ENCODE results near the gene RAD51B. TPM values are rescaled to one million over a fixed set of nuclear protein-coding genes. Genes with fewer than 3 reads are reported as not detected.

Gene RAD51B
- total RNA-seq, 1 donor from 2014 or later, result 28.5 TPM

DNA sequence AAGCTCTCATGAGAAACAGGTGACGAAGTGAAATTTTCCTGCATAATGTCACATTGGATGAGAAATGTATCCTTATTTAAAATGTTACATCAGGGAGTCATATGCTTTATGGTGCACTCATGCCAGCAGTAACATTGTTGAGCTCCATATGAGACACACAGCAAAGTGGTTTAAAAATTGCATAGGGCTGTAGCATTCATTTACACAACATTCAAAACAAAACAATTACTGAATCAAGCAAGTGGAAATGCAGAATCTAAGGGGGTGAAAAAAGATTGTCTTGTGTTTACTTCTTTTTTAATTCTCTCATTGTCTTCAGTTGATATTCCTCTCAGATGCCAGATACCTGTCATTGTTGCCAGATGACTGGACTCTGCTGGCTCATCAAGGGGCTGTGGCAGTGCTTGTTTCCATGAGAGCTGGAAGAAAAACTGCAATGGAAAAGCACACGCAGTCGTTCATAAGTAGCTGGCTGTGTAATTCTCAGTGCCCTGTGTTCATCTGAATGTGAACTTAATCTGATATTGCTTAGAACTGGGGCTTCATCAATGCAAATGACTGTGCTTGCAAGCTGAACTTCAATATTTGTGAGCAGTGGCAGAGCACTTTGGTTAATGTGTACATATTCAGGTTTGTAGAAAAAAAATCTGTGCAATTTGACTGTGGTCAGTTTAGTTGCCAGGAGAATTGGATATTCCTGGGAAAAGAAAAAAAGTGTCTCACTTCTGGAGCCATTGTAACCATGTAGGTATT lies 305.6 kb downstream of the RAD51B start:
- TF ChIP-seq CTCF (IDR thresholded peaks at IDR 0.05) (no peak), POLR2A (IDR thresholded peaks at IDR 0.05) (no peak), POLR2AphosphoS5 (IDR thresholded peaks at IDR 0.05; ENCODE audit: insufficient read depth in 1 of 2, low read depth in 1 of 2) (no peak)
- Histone ChIP-seq H3K4me3 (no peak overlapping the region), H3K36me3 (no peaks in the 10 kb centered on the region), H3K27ac (peak overlapping the region; percentile 29), H3K27me3 (no peaks in the 10 kb centered on the region), H3K4me1 (peaks cover 13% of the 10 kb centered on the region), H3K9me3 (no peaks in the 10 kb centered on the region)
- intact Hi-C loops (cut with DNase I), result no loop called here
- DNase-seq (ENCODE audit: extremely low spot score in 2 of 2), result no peak

GRCh38 chr14:68127166-68127565 lies 307.6 kb downstream of the RAD51B start:
- Histone ChIP-seq H3K36me3 (no peaks in the 10 kb centered on the region), H3K4me3 (no peak overlapping the region), H3K4me1 (peaks cover 13% of the 10 kb centered on the region), H3K27ac (no peak overlapping the region), H3K27me3 (no peaks in the 10 kb centered on the region), H3K9me3 (no peaks in the 10 kb centered on the region)
- TF ChIP-seq POLR2AphosphoS5 (IDR thresholded peaks at IDR 0.05; ENCODE audit: insufficient read depth in 1 of 2, low read depth in 1 of 2) (no peak), POLR2A (IDR thresholded peaks at IDR 0.05) (no peak), CTCF (IDR thresholded peaks at IDR 0.05) (no peak)
- intact Hi-C loops (cut with DNase I), result no loop called here
- DNase-seq (ENCODE audit: extremely low spot score in 2 of 2), result no peak

DNA sequence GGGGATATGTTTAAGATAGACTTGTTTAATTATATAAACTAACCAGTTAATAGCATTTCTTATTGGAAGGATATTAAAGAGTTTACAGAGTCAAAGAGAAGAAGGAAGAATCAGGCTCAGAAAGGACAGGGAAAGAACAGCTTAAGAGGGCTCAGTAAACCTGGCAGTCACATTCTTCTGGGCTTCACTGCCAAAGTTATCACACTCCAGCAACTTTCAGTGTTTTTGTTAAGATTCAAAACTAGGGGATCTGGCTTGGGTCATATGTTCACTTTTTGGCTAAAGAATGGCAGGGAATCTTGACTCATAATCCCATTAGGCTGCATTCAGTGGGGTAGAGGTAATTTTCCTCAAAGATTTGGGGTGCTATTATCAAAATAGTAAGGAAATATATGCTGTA lies 312.3 kb downstream of the RAD51B start:
- no peaks in the 10 kb centered on the region for H3K9me3 ChIP-seq
- H3K27ac ChIP-seq, result no peak overlapping the region
- no peak for TF ChIP-seq CTCF (IDR thresholded peaks at IDR 0.05)
- no peak for TF ChIP-seq POLR2A (IDR thresholded peaks at IDR 0.05)
- TF ChIP-seq POLR2AphosphoS5 (IDR thresholded peaks at IDR 0.05; ENCODE audit: insufficient read depth in 1 of 2, low read depth in 1 of 2), result no peak
- H3K4me1 ChIP-seq, result no peaks in the 10 kb centered on the region
- DNase-seq (ENCODE audit: extremely low spot score in 2 of 2), result no peak
- intact Hi-C loops (cut with DNase I), result no loop called here
- H3K4me3 ChIP-seq, result no peak overlapping the region
- no peaks in the 10 kb centered on the region for H3K27me3 ChIP-seq
- no peaks in the 10 kb centered on the region for H3K36me3 ChIP-seq

DNA sequence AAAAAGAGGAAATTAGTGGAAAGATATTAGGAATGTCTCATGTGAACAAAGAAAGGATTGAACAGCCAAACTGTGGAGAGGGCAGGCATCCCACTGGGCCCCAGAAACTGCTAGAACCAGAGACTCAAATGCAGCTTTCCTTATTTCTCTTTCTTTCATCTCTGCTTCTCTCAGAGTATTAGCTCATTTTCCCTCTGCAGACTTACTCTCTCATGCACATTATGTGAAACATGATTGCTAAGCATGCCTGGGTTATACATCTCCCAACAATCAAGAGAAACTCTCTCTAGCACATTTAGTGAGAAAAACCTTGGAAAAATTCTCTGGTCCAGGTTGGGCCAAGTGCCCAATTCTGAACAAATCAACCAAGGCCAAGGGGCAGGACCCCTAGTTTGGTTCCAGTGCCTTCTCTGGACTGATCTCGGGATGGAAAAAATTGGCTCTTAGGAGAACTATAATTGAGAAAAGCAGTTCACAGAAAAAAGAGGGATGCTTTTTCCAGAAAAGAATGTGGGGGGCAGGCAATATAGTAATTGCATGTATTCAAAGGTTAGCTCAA lies 313.1 kb downstream of the RAD51B start:
- peaks cover 6% of the 10 kb centered on the region for H3K4me1 ChIP-seq
- no peak for DNase-seq (ENCODE audit: extremely low spot score in 2 of 2)
- H3K27ac ChIP-seq, result no peak overlapping the region
- no peaks in the 10 kb centered on the region for H3K27me3 ChIP-seq
- H3K4me3 ChIP-seq, result no peak overlapping the region
- H3K9me3 ChIP-seq, result no peaks in the 10 kb centered on the region
- no peak for TF ChIP-seq POLR2AphosphoS5 (IDR thresholded peaks at IDR 0.05; ENCODE audit: insufficient read depth in 1 of 2, low read depth in 1 of 2)
- TF ChIP-seq CTCF (IDR thresholded peaks at IDR 0.05), result no peak
- TF ChIP-seq POLR2A (IDR thresholded peaks at IDR 0.05), result no peak
- intact Hi-C loops (cut with DNase I), result no loop called here
- no peaks in the 10 kb centered on the region for H3K36me3 ChIP-seq

DNA sequence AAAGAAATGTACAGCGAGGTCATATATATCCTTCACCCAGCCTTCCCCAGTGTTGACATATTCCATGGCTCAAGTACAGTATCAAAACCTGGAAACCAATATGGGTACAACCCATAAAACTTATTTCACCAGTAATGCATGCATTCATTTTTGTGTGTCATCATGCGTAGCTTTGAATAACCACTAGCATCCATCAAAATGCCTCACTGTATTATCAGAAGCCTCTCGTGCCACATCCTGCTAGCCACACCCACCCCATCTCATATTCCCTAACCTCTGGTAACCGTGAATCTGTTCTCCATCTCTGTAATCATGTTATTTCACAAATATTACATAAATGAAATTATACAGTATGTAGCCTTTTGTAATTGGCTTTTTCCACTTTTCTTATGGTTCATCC lies 314.3 kb downstream of the RAD51B start:
- intact Hi-C loops (cut with DNase I), result no loop called here
- Histone ChIP-seq H3K4me3 (no peak overlapping the region), H3K36me3 (no peaks in the 10 kb centered on the region), H3K4me1 (peaks cover 18% of the 10 kb centered on the region), H3K9me3 (no peaks in the 10 kb centered on the region), H3K27ac (no peak overlapping the region), H3K27me3 (no peaks in the 10 kb centered on the region)
- TF ChIP-seq CTCF (IDR thresholded peaks at IDR 0.05) (no peak), POLR2A (IDR thresholded peaks at IDR 0.05) (no peak), POLR2AphosphoS5 (IDR thresholded peaks at IDR 0.05; ENCODE audit: insufficient read depth in 1 of 2, low read depth in 1 of 2) (no peak)
- DNase-seq (ENCODE audit: extremely low spot score in 2 of 2), result no peak

All from vagina (tissue), 2 donors.